Right lobe of liver (tissue), 6 donors: ENCODE results near the gene ZNF667. TPM values are rescaled to one million over a fixed set of nuclear protein-coding genes. Genes with fewer than 3 reads are reported as not detected.

ENCODE experiments used
- ATAC-seq, 4 donors: fragments of 200-7000 bp; cut with Tn5 transposase; one replicate each; pipeline ENCODE4 v1.9.1; 2020; ENCODE audit warnings: mild to moderate bottlenecking in 4 of 4, moderate library complexity in 4 of 4
- DNase-seq, 3 donors: peaks; one replicate each; pipeline ENCODE4 v3.0.0-alpha.2; 2020
- H3K27ac ChIP-seq, 3 donors: fragments of 200-600 bp; one replicate each; pipeline ENCODE4 v1.8.0; 2022
- H3K27me3 ChIP-seq, 2 donors: fragments of 200-600 bp; one replicate each; pipeline ENCODE4 v1.8.0; 2022
- H3K36me3 ChIP-seq, 4 donors: fragments of 200-600 bp; sonication (generic) in 1 of 4; one replicate each; pipeline versions ENCODE4 v1.5.1 to v1.8.0; 2017 to 2022; ENCODE audit warnings: control low read depth in 1 of 4
- H3K4me1 ChIP-seq, 4 donors: fragments of 200-600 bp; sonication (generic) in 1 of 4; one replicate each; pipeline versions ENCODE4 v1.5.1 to v1.8.0; 2017 to 2022; ENCODE audit warnings: control low read depth in 1 of 4
- H3K4me3 ChIP-seq, 3 donors: fragments of 200-600 bp; one replicate each; pipeline ENCODE4 v1.8.0; 2022
- H3K9me3 ChIP-seq, 4 donors: fragments of 200-600 bp; sonication (generic) in 1 of 4; one replicate each; pipeline versions ENCODE4 v1.5.1 to v1.8.0; 2017 to 2022; ENCODE audit warnings: control low read depth in 1 of 4
- CTCF ChIP-seq, 4 donors: fragments of 200-600 bp in 3 of 4; fragments of 450-650 bp in 1 of 4; IDR thresholded peaks; one replicate each; pipeline versions ENCODE4 v1.5.1 to v1.8.0; 2016 to 2022; ENCODE audit warnings: antibody characterized with exemption in 4 of 4, mild to moderate bottlenecking in 2 of 4
- POLR2A ChIP-seq: fragments of 450-650 bp; IDR thresholded peaks from one replicate; pipeline ENCODE4 v1.6.1; 2017; ENCODE audit warnings: antibody characterized with exemption, mild to moderate bottlenecking
- WGBS: methylation state at CpG from one replicate; pipeline ENCODE4 v1.1.6; 2018; ENCODE audit warnings: low coverage, low lambda C conversion rate; ENCODE audit not compliant: insufficient coverage; ENCODE audit errors: missing lambda C conversion rate; 5-methylcytosine and 5-hydroxymethylcytosine counted together
- intact Hi-C, 2 donors: fragments of 100-400 bp; cut with DNase I; formaldehyde crosslinking; loops; one replicate each; pipeline versions ENCODE4 v1.11.2 to v1.14.1; 2022
- total RNA-seq, 6 experiments: library from RNA; depleted of rRNA in 2 of 6; stranded (reverse); fragments of >200 nt in 2 of 6; fragmentation: NEBNext Ultra II Directional in 3 of 6; extraction: Animal tissue kit (Norgen Biotek cat#: 25700) in 3 of 6; gene quantifications; one replicate each; pipeline versions ENCODE4 v1.1.0 to v1.2.4, GENCODE V29; 2016 to 2023
- donor health status: DM: no; HTN: yes; CAD: no.
- donor health status: DM: no; HTN: no; CAD: no.
- donor health status: DM: no; HTN: no; CAD: no.
- donor health status: DM: no; HTN: yes; CAD: no.
- donor health status: DM: no; HTN: yes; CAD: no.

The ZNF667 gene
- total RNA-seq, 6 experiments from 2014 or later = 0.56 to 2.0 (median 0.69) TPM

- ATAC-seq (no peak), DNase-seq (no peak)
- Histone ChIP-seq H3K27ac (no peak overlapping the region), H3K36me3 (peaks cover 0 to 29% (median 17%) of the 10 kb centered on the region in 4 donors), H3K27me3 (no peaks in the 10 kb centered on the region), H3K4me1 (peaks cover 0 to 11% (median 2%) of the 10 kb centered on the region in 4 donors), H3K9me3 (peaks cover 0 to 30% (median 14%) of the 10 kb centered on the region in 4 donors), H3K4me3 (peak overlapping the region in 2 of 3 donors; percentile 56 to 91)
- 94% methylated on average over 4 of the region's 4 CpGs for WGBS
- TF ChIP-seq CTCF (IDR thresholded peaks at IDR 0.05) (no peak), POLR2A (no peak)
- intact Hi-C loops = no loop called here
These were observed 72.1 kb downstream of the ZNF667 start for GRCh38 chr19:56405062-56405461.

- no peak overlapping the region for H3K27ac ChIP-seq
- ATAC-seq (no peak), DNase-seq (no peak)
- 65% methylated on average over 9 of the region's 9 CpGs for WGBS
- H3K4me3 ChIP-seq = peak overlapping the region; percentile 56 to 91 (median 79)
- peaks cover 0 to 30% (median 12%) of the 10 kb centered on the region in 4 donors for H3K9me3 ChIP-seq
- TF ChIP-seq POLR2A (no peak), CTCF (IDR thresholded peaks at IDR 0.05) (no peak)
- H3K27me3 ChIP-seq = no peaks in the 10 kb centered on the region
- H3K36me3 ChIP-seq = peaks cover 0 to 26% (median 15%) of the 10 kb centered on the region in 4 donors
- intact Hi-C loops = no loop called here
- H3K4me1 ChIP-seq = peaks cover 0 to 11% (median 2%) of the 10 kb centered on the region in 4 donors
These were observed 72.5 kb downstream of the ZNF667 start for GRCh38 chr19:56404705-56405056.

DNA sequence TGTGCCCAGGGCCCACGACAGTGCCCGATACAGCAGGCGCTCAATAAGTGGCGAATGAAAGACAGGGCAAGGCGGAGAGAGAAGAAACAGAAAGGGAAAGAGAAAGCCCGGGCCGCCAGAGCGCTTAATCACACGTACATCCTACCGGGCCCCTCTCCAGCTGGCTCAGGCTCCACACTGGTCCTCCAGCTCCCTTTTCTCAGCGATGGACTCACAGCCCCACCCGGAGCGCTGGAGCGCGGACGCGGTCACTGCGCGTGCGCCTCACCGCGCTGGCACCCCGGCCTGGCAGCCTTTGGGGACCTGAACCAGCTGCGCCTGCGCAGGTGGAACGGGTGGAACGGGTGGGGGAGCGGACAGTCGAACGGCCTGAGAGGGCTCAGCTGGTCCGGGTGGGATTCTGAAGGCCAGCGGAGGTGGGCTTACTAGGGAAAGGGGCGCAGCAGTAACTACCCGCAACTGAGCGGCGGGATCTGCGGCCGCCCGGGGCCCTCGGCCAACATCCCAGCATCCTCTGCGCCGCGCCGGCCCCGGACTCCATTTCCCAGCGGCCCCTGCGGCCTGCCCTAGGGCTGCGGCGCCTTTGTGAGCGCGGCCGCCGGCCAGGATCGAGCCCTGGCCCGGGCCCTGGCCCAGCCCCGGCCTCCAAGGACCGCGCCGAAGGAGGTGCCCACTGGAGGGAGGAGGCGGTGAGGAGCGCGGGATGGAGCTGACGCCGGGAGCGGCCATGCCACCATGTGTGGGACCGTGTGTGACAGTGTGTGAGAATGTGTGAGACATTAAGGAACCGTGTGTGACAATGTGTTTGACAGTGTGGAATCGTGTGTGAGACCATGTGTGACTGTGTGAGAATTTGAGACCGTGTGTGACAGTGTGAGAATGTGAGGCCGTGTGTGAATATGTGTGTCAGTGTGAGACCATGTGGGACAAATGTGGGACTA, 73.1 kb downstream of the ZNF667 start, which contains the start of gene ZNF583:
Gene ZNF583, plus strand, starts transcription at position 569 of the 941 bp plus-strand sequence. CDS start 2,783 bp downstream, outside the sequence.
- H3K27me3 ChIP-seq = no peaks in the 10 kb centered on the region
- peaks cover 0 to 11% (median 2%) of the 10 kb centered on the region in 4 donors for H3K4me1 ChIP-seq
- ATAC-seq = peak; percentile 98 to 99 (median 98)
- intact Hi-C loops = no loop called here
- peaks cover 0 to 21% (median 12%) of the 10 kb centered on the region in 4 donors for H3K36me3 ChIP-seq
- 2% methylated on average over 28 of the region's 70 CpGs for WGBS
- peak within 1 kb of the TSS; percentile 91 to 100 (median 97) for H3K27ac ChIP-seq
- DNase-seq = peak; percentile 96 to 99 (median 99)
- TF ChIP-seq CTCF (IDR thresholded peaks at IDR 0.05) (no peak), POLR2A (peak; percentile 19)
- peaks cover 0 to 26% (median 9%) of the 10 kb centered on the region in 4 donors for H3K9me3 ChIP-seq
- H3K4me3 ChIP-seq = peak within 1 kb of the TSS; percentile 56 to 91 (median 79)

DNA sequence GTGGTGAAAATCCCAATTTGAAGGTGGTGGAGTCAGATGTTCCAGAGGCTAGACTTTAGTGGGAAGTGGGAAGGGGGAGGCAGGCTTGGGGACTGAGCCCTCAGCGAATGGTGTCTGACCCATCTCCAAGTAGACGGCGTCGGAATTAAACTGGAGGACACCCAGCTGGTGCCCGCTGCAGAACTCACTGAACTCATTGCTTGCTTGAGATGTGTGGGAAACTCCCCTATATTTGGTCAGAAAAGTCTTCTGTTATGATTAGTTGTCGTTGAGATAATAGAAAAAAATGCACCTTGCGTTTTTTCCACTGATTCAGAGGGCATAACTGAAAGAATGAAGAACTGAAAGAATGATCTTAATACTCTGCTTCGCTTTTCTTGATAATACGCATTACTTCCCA, 73.9 kb downstream of the ZNF667 start:
- DNase-seq (no peak), ATAC-seq (no peak)
- intact Hi-C loops = no loop called here
- Histone ChIP-seq H3K36me3 (peaks cover 0 to 13% (median 7%) of the 10 kb centered on the region in 4 donors), H3K4me3 (peak overlapping the region; percentile 56 to 91 (median 79)), H3K27me3 (no peaks in the 10 kb centered on the region), H3K4me1 (peaks cover 0 to 11% (median 2%) of the 10 kb centered on the region in 4 donors), H3K27ac (peak overlapping the region; percentile 91 to 100 (median 97)), H3K9me3 (peaks cover 0 to 26% (median 5%) of the 10 kb centered on the region in 4 donors)
- WGBS = 23% methylated on average over 7 of the region's 9 CpGs
- no peak for TF ChIP-seq CTCF (IDR thresholded peaks at IDR 0.05)
- TF ChIP-seq POLR2A = no peak
